Stomach (tissue), 9 donors: ENCODE results near the gene SMIM24. TPM values are rescaled to one million over a fixed set of nuclear protein-coding genes. Genes with fewer than 3 reads are reported as not detected.

Experiments used
- DNase-seq, 2 donors: peaks; one replicate each; pipeline versions ENCODE4 v3.0.0 to v3.0.0-alpha.2; 2013 to 2019
- H3K27ac ChIP-seq, 5 donors: fragments of 200-600 bp in 4 of 5; sonication (generic) in 4 of 5; one replicate each; pipeline ENCODE4 v1.5.1; 2013 to 2019; ENCODE audit warnings: mild to moderate bottlenecking in 1 of 5, moderate library complexity in 1 of 5
- H3K27me3 ChIP-seq, 3 donors: fragments of 200-600 bp; sonication (generic); one replicate each; pipeline ENCODE4 v1.5.1; 2017 to 2019; ENCODE audit warnings: mixed run types in 1 of 3
- H3K36me3 ChIP-seq, 4 donors: fragments of 200-600 bp; sonication (generic); 1 replicate in 3 of 4; 2 replicates in 1 of 4; pipeline ENCODE4 v1.5.1; 2016 to 2019
- H3K4me1 ChIP-seq, 4 donors: fragments of 200-600 bp; sonication (generic); one replicate each; pipeline ENCODE4 v1.5.1; 2016 to 2019
- H3K4me3 ChIP-seq, 4 donors: fragments of 200-600 bp; sonication (generic) in 3 of 4; one replicate each; pipeline ENCODE4 v1.5.1; 2016 to 2019; ENCODE audit warnings: mild to moderate bottlenecking in 1 of 4
- H3K9me3 ChIP-seq, 4 donors: fragments of 200-600 bp; sonication (generic); one replicate each; pipeline ENCODE4 v1.5.1; 2016 to 2019
- CTCF ChIP-seq, 7 experiments: fragments of 450-650 bp in 4 of 7; fragments of 200-600 bp in 3 of 7; sonication (generic) in 3 of 7; IDR thresholded peaks; one replicate each; pipeline ENCODE4 v1.5.1; 2016 to 2019; ENCODE audit warnings: antibody characterized with exemption in 7 of 7, control low read depth in 2 of 7, mild to moderate bottlenecking in 1 of 7
- EP300 ChIP-seq: sonication (generic); formaldehyde crosslinking; IDR thresholded peaks from one replicate; pipeline ENCODE4 v1.6.1; 2017; ENCODE audit warnings: antibody characterized with exemption
- POLR2A ChIP-seq, 4 donors: fragments of 450-650 bp; IDR thresholded peaks; one replicate each; pipeline ENCODE4 v1.6.1; 2016; ENCODE audit warnings: antibody characterized with exemption in 4 of 4, control low read depth in 2 of 4, mild to moderate bottlenecking in 1 of 4, moderate library complexity in 1 of 4
- POLR2AphosphoS5 ChIP-seq, 3 donors: sonication (generic); formaldehyde crosslinking; IDR thresholded peaks; one replicate each; pipeline ENCODE4 v1.6.1; 2016; ENCODE audit warnings: antibody characterized with exemption in 3 of 3
- WGBS, 5 donors: extraction: QIAGEN DNeasy Blood & Tissue Kit in 3 of 5; methylation state at CpG; one replicate each; pipeline versions ENCODE4 v1.1.5 to v1.1.7; 2013 to 2018; 5-methylcytosine and 5-hydroxymethylcytosine counted together
- intact Hi-C: fragments of 100-400 bp; cut with DNase I; formaldehyde crosslinking; loops from one replicate; pipeline ENCODE4 v1.15.1; 2023; ENCODE audit warnings: low total_unique reads
- polyA plus RNA-seq, 3 donors: library from polyadenylated mRNA; stranded (reverse); fragments of 200-250 nt; gene quantifications; one replicate each; pipeline ENCODE4 v1.2.3, GENCODE V29; 2013
- total RNA-seq, 5 donors: library from RNA; depleted of rRNA; stranded (reverse); fragments of >200 nt; gene quantifications; one replicate each; pipeline versions ENCODE4 v1.1.0 to v1.2.3, GENCODE V29; 2014 to 2016
- donor health status: healthy with polysubstance abuse.
- donor health status: Bipolar disorder and iron deficiency.
- donor health status: healthy.

Gene SMIM24
- total and polyA plus RNA-seq, 8 donors, result 1.4 to 178 (median 68.7) TPM; not detected in 1

DNA sequence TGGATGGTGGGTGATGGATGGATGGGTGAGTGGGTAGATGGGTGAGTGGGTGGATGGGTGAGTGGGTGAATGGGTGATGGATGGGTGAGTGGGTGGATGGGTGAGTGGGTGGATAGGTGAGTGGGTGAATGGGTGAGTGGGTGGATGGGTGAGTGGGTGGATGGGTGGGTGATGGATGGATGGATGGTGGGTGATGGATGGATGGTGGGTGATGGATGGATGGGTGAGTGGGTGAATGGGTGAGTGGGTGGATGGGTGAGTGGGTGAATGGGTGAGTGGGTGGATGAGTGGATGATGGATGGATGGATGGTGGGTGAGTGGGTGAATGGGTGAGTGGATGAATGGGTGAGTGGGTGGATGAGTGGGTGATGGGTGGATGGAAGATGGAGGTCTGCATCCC, 2.8 kb downstream of the SMIM24 start:
- intact Hi-C loops, result no loop called here
- Histone ChIP-seq H3K9me3 (no peaks in the 10 kb centered on the region), H3K4me1 (peaks cover 9 to 67% (median 50%) of the 10 kb centered on the region in 4 donors), H3K27ac (no peak overlapping the region), H3K27me3 (peaks cover 0 to 42% (median 5%) of the 10 kb centered on the region in 3 donors), H3K36me3 (peaks cover 0 to 8% (median 0%) of the 10 kb centered on the region in 4 donors), H3K4me3 (no peak overlapping the region)
- no peak for DNase-seq
- TF ChIP-seq CTCF (IDR thresholded peaks at IDR 0.05) (no peak), POLR2AphosphoS5 (IDR thresholded peaks at IDR 0.05) (no peak), POLR2A (IDR thresholded peaks at IDR 0.05) (no peak), EP300 (no peak)

DNA sequence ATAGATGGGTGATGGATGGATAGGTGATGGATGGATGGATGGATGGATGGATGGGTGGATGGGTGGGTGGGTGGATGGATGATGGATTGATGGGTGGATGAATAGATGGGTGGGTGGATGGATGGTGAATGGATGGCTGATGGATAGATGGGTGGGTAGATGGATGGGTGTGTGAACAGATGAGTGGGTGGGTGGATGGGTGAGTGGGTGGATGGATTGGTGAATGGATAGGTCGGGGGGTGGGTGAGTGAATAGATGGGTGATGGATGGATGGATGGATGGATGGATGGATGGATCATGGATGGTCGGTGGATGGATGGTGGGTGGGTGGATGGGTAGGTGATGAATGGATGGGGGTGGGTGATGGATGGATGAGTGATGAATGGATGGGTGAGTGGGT, 3.5 kb downstream of the SMIM24 start:
- no peak for DNase-seq
- no peak for TF ChIP-seq EP300
- H3K36me3 ChIP-seq, result peaks cover 0 to 8% (median 0%) of the 10 kb centered on the region in 4 donors
- no peaks in the 10 kb centered on the region for H3K9me3 ChIP-seq
- peaks cover 0 to 35% (median 4%) of the 10 kb centered on the region in 3 donors for H3K27me3 ChIP-seq
- intact Hi-C loops, result no loop called here
- H3K4me3 ChIP-seq, result no peak overlapping the region
- no peak overlapping the region for H3K27ac ChIP-seq
- WGBS, 5 donors, result 60 to 89% (median 88%) methylated on average over 2 of the region's 2 CpGs
- H3K4me1 ChIP-seq, result peaks cover 10 to 67% (median 51%) of the 10 kb centered on the region in 4 donors

DNA sequence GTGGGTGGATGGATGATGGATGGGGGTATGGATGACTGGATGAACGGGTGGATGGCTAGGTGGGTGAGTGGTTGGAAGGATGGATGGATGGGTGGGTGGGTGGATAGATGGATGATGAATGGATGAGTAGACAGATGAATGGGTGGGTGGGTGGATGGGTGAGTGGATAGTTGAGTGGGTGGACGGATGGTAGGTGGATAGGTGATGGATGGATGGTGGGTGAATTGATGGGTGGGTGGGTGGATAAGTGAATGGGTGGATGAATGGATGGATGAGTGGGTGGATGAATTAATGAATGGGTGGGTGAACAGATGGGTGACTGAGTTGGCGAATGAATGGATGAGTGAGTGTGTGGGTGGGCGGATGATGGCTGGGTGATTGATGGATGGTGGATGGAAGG, 4.9 kb downstream of the SMIM24 start:
- TF ChIP-seq POLR2AphosphoS5 (IDR thresholded peaks at IDR 0.05), result no peak
- DNase-seq, result no peak
- intact Hi-C loops, result no loop called here
- H3K4me3 ChIP-seq, result no peak overlapping the region
- no peaks in the 10 kb centered on the region for H3K9me3 ChIP-seq
- 84 to 92% (median 89%) methylated on average over 4 of the region's 4 CpGs for WGBS, 5 donors
- H3K4me1 ChIP-seq, result peaks cover 10 to 57% (median 42%) of the 10 kb centered on the region in 4 donors
- no peak overlapping the region for H3K27ac ChIP-seq
- peaks cover 0 to 8% (median 0%) of the 10 kb centered on the region in 4 donors for H3K36me3 ChIP-seq
- peaks cover 0 to 21% (median 0%) of the 10 kb centered on the region in 3 donors for H3K27me3 ChIP-seq

DNA sequence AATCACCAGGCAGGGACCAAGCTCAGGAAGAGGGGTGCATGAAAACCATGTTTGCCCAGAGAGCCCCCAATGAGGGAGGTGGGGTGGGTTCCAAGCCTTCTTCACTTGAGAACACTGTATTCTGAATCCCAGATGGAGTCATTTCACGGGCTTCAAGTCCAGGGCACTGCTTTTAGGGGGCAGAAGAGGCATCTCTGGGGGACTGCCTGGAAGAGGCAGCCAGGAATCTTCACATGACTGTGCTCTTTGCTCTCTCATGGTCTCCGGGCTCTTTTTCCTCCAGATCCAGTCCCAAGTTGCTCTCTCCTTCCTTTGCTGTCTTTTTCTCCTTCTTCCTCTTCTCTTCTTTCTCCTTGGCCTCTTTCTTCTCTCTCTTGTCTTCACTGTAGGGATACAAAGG, 5.7 kb downstream of the SMIM24 start:
- H3K9me3 ChIP-seq, result no peaks in the 10 kb centered on the region
- no peak for DNase-seq
- H3K4me1 ChIP-seq, result peaks cover 10 to 52% (median 38%) of the 10 kb centered on the region in 4 donors
- TF ChIP-seq EP300 (no peak), POLR2AphosphoS5 (IDR thresholded peaks at IDR 0.05) (no peak), CTCF (IDR thresholded peaks at IDR 0.05) (no peak), POLR2A (IDR thresholded peaks at IDR 0.05) (no peak)
- H3K27ac ChIP-seq, result peak overlapping the region; percentile 39 to 71 (median 49)
- WGBS, 5 donors, result 69 to 84% (median 79%) methylated on average over 2 of the region's 2 CpGs
- intact Hi-C loops, result loop anchor here (5.0 kb wide), 1 partner anchor 152 kb away; no protein-coding TSS in a partner anchor
- no peak overlapping the region for H3K4me3 ChIP-seq
- H3K27me3 ChIP-seq, result peaks cover 0 to 13% (median 0%) of the 10 kb centered on the region in 3 donors
- peaks cover 0 to 8% (median 0%) of the 10 kb centered on the region in 4 donors for H3K36me3 ChIP-seq

DNA sequence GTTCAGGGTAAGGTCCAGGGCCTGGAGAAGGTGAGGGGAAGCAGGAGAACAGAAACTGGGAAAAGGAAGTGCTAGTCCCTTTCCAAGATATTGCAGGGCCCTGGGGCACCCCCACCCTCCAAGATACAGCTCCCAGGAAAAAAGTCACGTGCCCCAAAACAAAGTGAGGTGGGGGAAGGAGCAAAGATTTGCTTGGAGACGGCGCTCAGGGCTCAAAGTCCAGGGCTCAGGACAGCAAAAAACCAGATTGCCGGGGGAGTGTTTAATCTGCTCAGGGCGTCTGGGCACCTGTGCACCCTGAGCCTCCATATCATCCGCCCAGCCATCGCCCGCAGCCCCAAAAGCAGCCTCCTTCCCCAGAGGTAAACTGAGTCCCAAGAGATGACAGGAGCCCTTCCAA, 6.3 kb downstream of the SMIM24 start:
- peak; percentile 72 to 84 for DNase-seq
- H3K9me3 ChIP-seq, result no peaks in the 10 kb centered on the region
- no peak for TF ChIP-seq POLR2AphosphoS5 (IDR thresholded peaks at IDR 0.05)
- no peak for TF ChIP-seq EP300
- TF ChIP-seq POLR2A (IDR thresholded peaks at IDR 0.05), result no peak
- no peak for TF ChIP-seq CTCF (IDR thresholded peaks at IDR 0.05)
- H3K36me3 ChIP-seq, result peaks cover 0 to 8% (median 0%) of the 10 kb centered on the region in 4 donors
- H3K27ac ChIP-seq, result peak overlapping the region; percentile 46 to 74 (median 71)
- no peak overlapping the region for H3K4me3 ChIP-seq
- intact Hi-C loops, result loop anchor here (5.0 kb wide), 1 partner anchor 152 kb away; no protein-coding TSS in a partner anchor
- H3K27me3 ChIP-seq, result peaks cover 0 to 7% (median 0%) of the 10 kb centered on the region in 3 donors
- 25 to 52% (median 38%) methylated on average over 8 of the region's 8 CpGs for WGBS, 5 donors
- peaks cover 10 to 51% (median 35%) of the 10 kb centered on the region in 4 donors for H3K4me1 ChIP-seq
